ENCODE measurements around the gene PMVK. TPM values are rescaled to one million over a fixed set of nuclear protein-coding genes. Genes with fewer than 3 reads are reported as not detected.

Gene PMVK
- total and polyA plus RNA-seq, 2 of the 4 experiments (the other 2 are of a cell fraction): 9.0 to 28.1 TPM

DNA sequence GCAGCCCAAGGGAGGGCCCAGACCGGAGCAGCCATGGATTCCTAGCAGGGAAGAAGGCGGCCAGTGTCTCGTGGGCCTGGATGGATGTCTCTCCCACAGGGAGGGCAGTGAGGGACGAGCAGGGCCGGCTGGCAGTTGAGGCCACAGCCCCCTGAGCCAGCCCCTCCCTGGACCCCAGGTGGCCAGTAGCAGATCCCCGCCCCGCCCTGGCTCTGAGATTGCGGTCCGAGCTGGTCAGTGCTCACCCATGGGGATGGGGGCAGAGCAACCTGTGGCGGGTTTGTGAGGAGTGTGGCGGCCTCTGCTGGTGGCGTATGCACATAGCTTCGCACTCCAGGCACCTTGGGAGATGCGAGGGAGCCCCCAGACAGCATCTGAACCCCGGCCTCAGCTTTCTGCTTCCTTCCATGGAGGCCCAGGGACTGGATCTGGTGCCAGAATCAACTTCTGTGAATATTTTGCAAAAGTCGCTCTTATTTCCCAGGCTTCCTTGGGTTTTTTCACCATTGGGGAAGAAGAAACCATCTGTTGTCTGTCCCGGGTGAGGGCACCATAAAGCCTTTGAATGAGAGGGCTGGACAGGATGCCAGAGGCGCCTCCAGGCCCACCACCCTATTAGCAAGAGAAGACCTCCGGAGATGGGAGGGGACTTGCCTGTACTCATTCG, 58.0 kb downstream of the PMVK start (continued):
- TF ChIP-seq RCOR1 (IDR thresholded peaks at IDR 0.05; ENCODE audit: insufficient replicate concordance, low read length): no peak

DNA sequence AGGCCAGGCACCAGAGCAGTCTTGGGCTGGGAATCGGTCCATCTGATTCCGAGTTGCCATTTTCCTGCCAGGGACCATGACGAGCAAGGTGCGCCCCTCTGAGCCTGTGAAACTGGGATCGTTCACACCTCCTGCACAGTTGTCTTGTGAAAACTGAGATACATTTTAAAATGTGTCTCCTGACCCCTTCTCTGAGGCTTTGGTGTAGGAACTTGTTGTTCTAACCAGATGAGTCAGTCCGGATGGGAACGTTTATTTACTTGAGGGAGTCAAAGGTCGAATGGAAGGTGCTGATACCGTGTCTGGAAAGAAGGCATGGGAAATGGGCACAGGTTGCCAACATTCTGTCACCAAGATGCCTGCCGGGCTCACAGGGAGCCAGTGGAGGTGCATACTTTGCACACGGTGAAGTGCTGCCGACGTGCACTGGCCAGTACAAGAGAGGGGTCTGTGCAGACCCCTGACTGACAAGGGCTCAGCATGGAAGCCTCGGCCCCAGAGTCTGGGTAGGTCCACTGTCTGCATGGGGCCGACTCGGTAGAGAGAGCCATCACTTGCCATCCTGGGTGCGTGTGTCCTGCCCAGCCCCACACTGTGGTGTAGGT, 59.0 kb downstream of the PMVK start:
- Histone ChIP-seq H4K5ac (ENCODE audit: low read depth, low read length) (no peak overlapping the region), H3K27me3 (ENCODE audit: control insufficient read depth, insufficient read depth, low read length) (peaks cover 67% of the 10 kb centered on the region), H4K20me1 (ENCODE audit: insufficient read depth, low read length) (no peaks in the 10 kb centered on the region), H2BK120ac (ENCODE audit: low read depth, low read length) (no peak overlapping the region), H4K91ac (ENCODE audit: insufficient read depth, low read depth, low read length) (no peak overlapping the region), H3K27ac (ENCODE audit: insufficient read depth, low read length) (no peak overlapping the region), H3K18ac (ENCODE audit: low read depth, low read length) (no peak overlapping the region), H2AFZ (replicated peaks; ENCODE audit: low read length, poor library complexity) (peak overlapping the region; percentile 50), H3K9me3 (ENCODE audit: control insufficient read depth, insufficient read depth, low read length) (no peaks in the 10 kb centered on the region), H3K56ac (ENCODE audit: extremely low read depth, insufficient read depth, low read length) (no peak overlapping the region), H2AK5ac (ENCODE audit: low read depth, low read length) (no peak overlapping the region), H2BK20ac (ENCODE audit: low read depth, low read length) (no peak overlapping the region), H3K79me1 (ENCODE audit: low read depth in 1 of 2, low read length in 2 of 2) (no peaks in the 10 kb centered on the region), H4K8ac (ENCODE audit: low read depth in 2 of 2, low read length in 2 of 2) (no peak overlapping the region), H3K9ac (ENCODE audit: low read depth, low read length) (no peak overlapping the region), H2BK15ac (ENCODE audit: low read depth, low read length) (no peak overlapping the region), H3K4me1 (ENCODE audit: control insufficient read depth, insufficient read depth, low read length) (peaks cover 1% of the 10 kb centered on the region; the same call in 1 of the 2 replicates), H3K9me1 (ENCODE audit: insufficient read depth, low read length) (no peaks in the 10 kb centered on the region), H3K4ac (ENCODE audit: low read depth, low read length) (no peak overlapping the region), H2AK9ac (replicated peaks; ENCODE audit: low read depth, low read length, poor library complexity) (no peak overlapping the region), H3K36me3 (ENCODE audit: control insufficient read depth, insufficient read depth, low read length) (no peaks in the 10 kb centered on the region), H2BK5ac (ENCODE audit: low read depth, low read length, poor library complexity, severe bottlenecking) (no peak overlapping the region), H3K14ac (replicated peaks; ENCODE audit: low read depth, low read length) (no peak overlapping the region), H3K4me3 (ENCODE audit: insufficient read depth, low read depth, low read length) (no peak overlapping the region), H3K4me2 (ENCODE audit: low read depth, low read length) (no peak overlapping the region), H3K23ac (ENCODE audit: low read depth, low read length) (no peak overlapping the region)
- intact Hi-C loops (cut with micrococcal nuclease): loop anchor here (5.0 to 10.0 kb wide), 2 partner anchors 183 to 270 kb away; partner anchors contain the start of gene ADAR
- in situ Hi-C loops (cut with MboI; ENCODE audit: low sequenced_read_pairs): no loop called here
- no TSS peak for BruUV-seq (replicated peaks)
- ATAC-seq (ENCODE audit: low read depth) (peak; percentile 50), DNase-seq (peak; percentile 28)
- WGBS, 2 experiments (ENCODE audit: extremely low coverage in 2 of 2, insufficient read length in 1 of 2): 22% methylated on average over 8 of the region's 17 CpGs; no CpG with 5 or more reads in 1 of the 2 experiments
- POLR2A ChIA-PET (ENCODE audit: unreplicated experiment): no interaction called here
- TF ChIP-seq POLR2A (IDR thresholded peaks at IDR 0.05; ENCODE audit: low read depth, low read length) (no peak), FOS (IDR thresholded peaks at IDR 0.05; ENCODE audit: low read depth, low read length) (no peak), RFX5 (IDR thresholded peaks at IDR 0.05; ENCODE audit: low read depth, low read length) (no peak), CHD1 (IDR thresholded peaks at IDR 0.05; ENCODE audit: low read depth, low read length) (no peak), MAFK (IDR thresholded peaks at IDR 0.05; ENCODE audit: low read depth, low read length) (no peak)
- TF ChIP-seq, protein P1, sequence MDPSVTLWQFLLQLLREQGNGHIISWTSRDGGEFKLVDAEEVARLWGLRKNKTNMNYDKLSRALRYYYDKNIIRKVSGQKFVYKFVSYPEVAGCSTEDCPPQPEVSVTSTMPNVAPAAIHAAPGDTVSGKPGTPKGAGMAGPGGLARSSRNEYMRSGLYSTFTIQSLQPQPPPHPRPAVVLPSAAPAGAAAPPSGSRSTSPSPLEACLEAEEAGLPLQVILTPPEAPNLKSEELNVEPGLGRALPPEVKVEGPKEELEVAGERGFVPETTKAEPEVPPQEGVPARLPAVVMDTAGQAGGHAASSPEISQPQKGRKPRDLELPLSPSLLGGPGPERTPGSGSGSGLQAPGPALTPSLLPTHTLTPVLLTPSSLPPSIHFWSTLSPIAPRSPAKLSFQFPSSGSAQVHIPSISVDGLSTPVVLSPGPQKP (IDR thresholded peaks at IDR 0.05; ENCODE audit: borderline replicate concordance, low read depth, low read length): no peak
- TF ChIP-seq, protein P2, sequence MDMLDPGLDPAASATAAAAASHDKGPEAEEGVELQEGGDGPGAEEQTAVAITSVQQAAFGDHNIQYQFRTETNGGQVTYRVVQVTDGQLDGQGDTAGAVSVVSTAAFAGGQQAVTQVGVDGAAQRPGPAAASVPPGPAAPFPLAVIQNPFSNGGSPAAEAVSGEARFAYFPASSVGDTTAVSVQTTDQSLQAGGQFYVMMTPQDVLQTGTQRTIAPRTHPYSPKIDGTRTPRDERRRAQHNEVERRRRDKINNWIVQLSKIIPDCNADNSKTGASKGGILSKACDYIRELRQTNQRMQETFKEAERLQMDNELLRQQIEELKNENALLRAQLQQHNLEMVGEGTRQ (IDR thresholded peaks at IDR 0.05; ENCODE audit: low read depth, low read length): no peak
- CTCF ChIA-PET: interaction anchor here (0.6 to 2.1 kb wide), 4 partner anchors 208 to 646 kb away, joined by 3 to 9 read pairs (median 6); no protein-coding TSS in a partner anchor
- dilution Hi-C loops (cut with HindIII; ENCODE audit: low sequenced_read_pairs, unreplicated experiment): no loop called here

All from IMR-90 (cell line).